Keratinocyte (primary cell): Measurements from ENCODE around the gene IGF2BP2. TPM values are rescaled to one million over a fixed set of nuclear protein-coding genes. Genes with fewer than 3 reads are reported as not detected.

ENCODE experiments used
- DNase-seq: peaks from one replicate; pipeline ENCODE4 v3.0.0-alpha.2; 2011; ENCODE audit warnings: low read depth, missing footprints, low spot score
- FAIRE-seq: peaks from 2 replicates; lab custom pipeline; 2011; peaks lifted over from hg19 to GRCh38; lab: Jason Lieb, UNC
- H2AFZ ChIP-seq: 2 replicates; pipeline ENCODE4 v1.6.0; 2012; ENCODE audit warnings: low read length, control low read depth, inconsistent platforms; ENCODE audit not compliant: control insufficient read depth
- H3K27ac ChIP-seq: 2 replicates; pipeline ENCODE4 v1.5.1; 2011; ENCODE audit warnings: low read length; ENCODE audit not compliant: control insufficient read depth, insufficient read depth
- H3K27me3 ChIP-seq: 3 replicates; pipeline ENCODE4 v1.6.0; 2011; ENCODE audit warnings: low read length; ENCODE audit not compliant: control insufficient read depth, insufficient read depth; ENCODE audit errors: extremely low read depth
- H3K36me3 ChIP-seq, 2 experiments: 2 replicates in 1 of 2; 3 replicates in 1 of 2; pipeline ENCODE4 v1.5.1; 2011; ENCODE audit warnings: low read length in 2 of 2, mild to moderate bottlenecking in 1 of 2; ENCODE audit not compliant: control insufficient read depth in 2 of 2, insufficient read depth in 2 of 2; ENCODE audit errors: extremely low read depth in 1 of 2
- H3K4me1 ChIP-seq: 3 replicates; pipeline ENCODE4 v1.5.1; 2011; ENCODE audit warnings: low read length; ENCODE audit not compliant: control insufficient read depth, insufficient read depth; ENCODE audit errors: extremely low read depth
- H3K4me2 ChIP-seq: 3 replicates; pipeline ENCODE4 v1.6.0; 2011; ENCODE audit warnings: low read depth, low read length; ENCODE audit not compliant: control insufficient read depth, insufficient read depth; ENCODE audit errors: extremely low read depth
- H3K4me3 ChIP-seq, 3 experiments: fragments of 200-600 bp in 1 of 3; sonication (generic) in 1 of 3; 2 replicates in 2 of 3; 3 replicates in 1 of 3; pipeline ENCODE4 v1.5.1; 2011 to 2016; ENCODE audit warnings: low read length in 3 of 3, mild to moderate bottlenecking in 3 of 3, control low read depth in 2 of 3, inconsistent platforms in 1 of 3, low read depth in 1 of 3, mixed read lengths in 1 of 3, mixed run types in 1 of 3, moderate library complexity in 1 of 3; ENCODE audit not compliant: control insufficient read depth in 2 of 3, insufficient read depth in 2 of 3; ENCODE audit errors: extremely low read depth in 1 of 3
- H3K79me2 ChIP-seq: 2 replicates; pipeline ENCODE4 v1.6.0; 2012; ENCODE audit warnings: low read length; ENCODE audit not compliant: control insufficient read depth, insufficient read depth
- H3K9ac ChIP-seq: 3 replicates; pipeline ENCODE4 v1.6.0; 2011; ENCODE audit warnings: low read length; ENCODE audit not compliant: control insufficient read depth, insufficient read depth; ENCODE audit errors: extremely low read depth
- H3K9me1 ChIP-seq: 3 replicates; pipeline ENCODE4 v1.6.0; 2011; ENCODE audit warnings: low read length; ENCODE audit not compliant: control insufficient read depth, insufficient read depth; ENCODE audit errors: extremely low read depth
- H3K9me3 ChIP-seq: 2 replicates; pipeline ENCODE4 v1.5.1; 2012; ENCODE audit warnings: low read depth, low read length; ENCODE audit not compliant: control insufficient read depth
- H4K20me1 ChIP-seq: 3 replicates; pipeline ENCODE4 v1.6.0; 2011; ENCODE audit warnings: low read length; ENCODE audit not compliant: control insufficient read depth, insufficient read depth; ENCODE audit errors: extremely low read depth
- CTCF ChIP-seq, 3 experiments: IDR thresholded peaks in 1 of 3; conservative IDR thresholded peaks in 1 of 3; optimal IDR thresholded peaks in 1 of 3; 2 replicates in 2 of 3; 3 replicates in 1 of 3; pipeline versions ENCODE3 to v1.5.1; 2011; ENCODE audit warnings: low read length in 3 of 3, mild to moderate bottlenecking in 3 of 3, moderate library complexity in 2 of 3, control low read depth in 1 of 3, inconsistent platforms in 1 of 3; ENCODE audit not compliant: insufficient read depth in 2 of 3; ENCODE audit errors: extremely low read depth in 1 of 3
- EZH2 ChIP-seq: IDR thresholded peaks from one replicate; pipeline ENCODE4 v1.6.1; 2012; ENCODE audit warnings: inconsistent platforms, mild to moderate bottlenecking, low read length, moderate library complexity
- dilution Hi-C: fragments of 300-500 bp; cut with MboI; formaldehyde crosslinking; loops from one replicate; pipeline ENCODE4 v1.7.0; 2020; ENCODE audit warnings: low sequenced_read_pairs; ENCODE audit not compliant: extremely low pct_ligation_motif_present
- polyA plus RNA-seq, 5 experiments: library from polyadenylated mRNA; depleted of rRNA in 3 of 5; stranded (reverse) in 3 of 5; stranded (forward) in 1 of 5; unstranded in 1 of 5; fragments of >200 nt; gene quantifications; 1 replicate in 1 of 5; 2 replicates in 3 of 5; 3 replicates in 1 of 5; pipeline versions ENCODE4 v1.2.1 to v1.2.3, GENCODE V29; 2011 to 2012; ENCODE audit warnings: missing spikeins in 2 of 5, low read depth in 1 of 5, low replicate concordance in 1 of 5

The IGF2BP2 gene
- polyA plus RNA-seq, 1 donor (not counting 4 experiments of a cell fraction or from before 2014, with no cell fraction given): 21.2 TPM

GRCh38 chr3:185702262-185703225 is 122.3 kb downstream of the IGF2BP2 start:
- H3K4me3 ChIP-seq: no peak overlapping the region
- H3K4me2 ChIP-seq: peak overlapping the region; percentile 29
- no peak overlapping the region for H3K9ac ChIP-seq
- no peak for DNase-seq
- TF ChIP-seq CTCF (optimal IDR thresholded peaks at IDR 0.05 in 1 of 3, IDR thresholded peaks at IDR 0.05 in 1 of 3, conservative IDR thresholded peaks at IDR 0.05 in 1 of 3; ENCODE audit: extremely low read depth in 1 of 3, insufficient read depth in 2 of 3, low read length in 3 of 3): no peak
- no peak for TF ChIP-seq EZH2
- dilution Hi-C loops: no loop called here
- no peak overlapping the region for H2AFZ ChIP-seq
- H4K20me1 ChIP-seq: no peaks in the 10 kb centered on the region
- peaks cover 1 to 18% of the 10 kb centered on the region in 2 experiments for H3K36me3 ChIP-seq
- no peak overlapping the region for H3K27ac ChIP-seq
- peaks cover 17% of the 10 kb centered on the region for H3K4me1 ChIP-seq
- peaks cover 89% of the 10 kb centered on the region for H3K79me2 ChIP-seq
- H3K27me3 ChIP-seq: no peaks in the 10 kb centered on the region
- H3K9me3 ChIP-seq: no peaks in the 10 kb centered on the region
- FAIRE-seq: no peak
- peaks cover 3% of the 10 kb centered on the region for H3K9me1 ChIP-seq

DNA sequence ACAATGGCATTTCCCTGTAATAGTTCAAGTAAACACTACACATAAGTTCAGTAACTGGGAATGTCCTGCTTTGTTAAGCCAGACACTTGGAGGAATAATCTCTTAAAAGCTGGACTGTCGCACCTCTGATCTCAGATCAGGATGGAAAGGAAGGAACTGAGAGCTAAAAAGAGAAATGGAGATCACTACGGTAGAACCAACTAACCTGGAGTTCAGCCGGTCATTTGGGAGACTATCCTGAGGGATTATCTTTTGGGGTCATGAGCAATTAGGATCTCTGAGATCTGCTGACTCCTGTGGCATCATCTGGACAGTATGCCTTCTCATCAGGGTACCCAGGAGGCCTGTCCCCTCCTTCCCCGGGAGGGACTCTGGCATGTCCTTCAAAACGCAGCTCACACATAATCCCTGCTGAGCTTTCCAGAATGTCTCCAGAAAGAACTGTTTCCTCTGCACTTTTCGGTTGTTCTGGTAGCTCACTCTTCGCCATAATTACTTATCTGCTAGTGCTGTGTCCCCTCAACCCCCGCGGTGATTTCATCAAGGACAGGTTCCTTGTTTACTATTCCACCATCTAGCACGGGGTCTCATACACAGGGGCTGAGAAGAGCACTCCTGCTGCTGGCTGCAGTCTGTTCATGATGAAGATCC is 123.1 kb downstream of the IGF2BP2 start:
- H3K4me1 ChIP-seq: peaks cover 17% of the 10 kb centered on the region
- no peaks in the 10 kb centered on the region for H3K9me3 ChIP-seq
- H3K9ac ChIP-seq: no peak overlapping the region
- H3K79me2 ChIP-seq: peaks cover 84% of the 10 kb centered on the region
- no peak overlapping the region for H3K4me2 ChIP-seq
- H4K20me1 ChIP-seq: no peaks in the 10 kb centered on the region
- H2AFZ ChIP-seq: no peak overlapping the region
- no peak for DNase-seq
- FAIRE-seq: no peak
- H3K27ac ChIP-seq: no peak overlapping the region
- peaks cover 1 to 18% of the 10 kb centered on the region in 2 experiments for H3K36me3 ChIP-seq
- dilution Hi-C loops: no loop called here
- H3K4me3 ChIP-seq: no peak overlapping the region
- H3K9me1 ChIP-seq: peaks cover 3% of the 10 kb centered on the region
- no peaks in the 10 kb centered on the region for H3K27me3 ChIP-seq
- no peak for TF ChIP-seq CTCF (optimal IDR thresholded peaks at IDR 0.05 in 1 of 3, IDR thresholded peaks at IDR 0.05 in 1 of 3, conservative IDR thresholded peaks at IDR 0.05 in 1 of 3; ENCODE audit: extremely low read depth in 1 of 3, insufficient read depth in 2 of 3, low read length in 3 of 3)
- no peak for TF ChIP-seq EZH2
